H1 (cell line): ENCODE measurements around the gene SLC4A8. TPM values are rescaled to one million over a fixed set of nuclear protein-coding genes. Genes with fewer than 3 reads are reported as not detected.

Experiments
- CTCF ChIA-PET: fragments of 300-600 bp; sonication (Branson Sonifier 250); formaldehyde crosslinking; loops from one replicate; lab custom pipeline; 2021; ENCODE audit not compliant: partially characterized antibody; lab: Charles Lee
- POLR2A ChIA-PET: fragments of 300-600 bp; sonication (Branson Sonifier 250); formaldehyde crosslinking; loops from one replicate; lab custom pipeline; 2021; ENCODE audit warnings: inconsistent platforms; ENCODE audit not compliant: partially characterized antibody; lab: Charles Lee
- DNase-seq, 2 experiments: peaks; one replicate each; pipeline versions ENCODE4 v3.0.0 to v3.0.0-alpha.2; 2010 to 2022; ENCODE audit warnings: low spot score in 2 of 2, low read depth in 1 of 2, mixed read lengths in 1 of 2
- FAIRE-seq: peaks from 2 replicates; lab custom pipeline; 2011; peaks lifted over from hg19 to GRCh38; lab: Jason Lieb, UNC
- H2AFZ ChIP-seq: 2 replicates; pipeline ENCODE4 v1.8.1; 2012; ENCODE audit warnings: low read length, inconsistent platforms
- H2AK5ac ChIP-seq: 2 replicates; pipeline ENCODE4 v1.6.1; 2013; ENCODE audit warnings: low read depth, low read length
- H2BK120ac ChIP-seq: replicated peaks from 2 replicates; pipeline ENCODE3; 2013; ENCODE audit warnings: low read depth, low read length, inconsistent platforms
- H2BK12ac ChIP-seq: 2 replicates; pipeline ENCODE4 v1.6.1; 2013; ENCODE audit warnings: low read depth, low read length
- H2BK15ac ChIP-seq: 2 replicates; pipeline ENCODE4 v1.6.1; 2013; ENCODE audit warnings: low read length
- H2BK20ac ChIP-seq: 2 replicates; pipeline ENCODE4 v1.6.1; 2013; ENCODE audit warnings: low read length
- H2BK5ac ChIP-seq: 2 replicates; pipeline ENCODE4 v1.6.1; 2013; ENCODE audit warnings: low read depth, low read length
- H3K14ac ChIP-seq: 2 replicates; pipeline ENCODE4 v1.6.1; 2013; ENCODE audit warnings: inconsistent platforms; ENCODE audit not compliant: insufficient read length
- H3K18ac ChIP-seq: 2 replicates; pipeline ENCODE4 v1.6.1; 2013; ENCODE audit warnings: low read length; ENCODE audit errors: extremely low read depth
- H3K23ac ChIP-seq: 2 replicates; pipeline ENCODE4 v1.6.1; 2013; ENCODE audit warnings: inconsistent platforms; ENCODE audit not compliant: insufficient read length
- H3K23me2 ChIP-seq: 2 replicates; pipeline ENCODE4 v1.6.1; 2013; ENCODE audit warnings: low read depth, low read length
- H3K27ac ChIP-seq: 2 replicates; pipeline ENCODE4 v1.6.1; 2011; ENCODE audit warnings: low read depth, low read length, inconsistent platforms
- H3K27me3 ChIP-seq, 4 experiments: replicated peaks in 1 of 4; 1 replicate in 1 of 4; 2 replicates in 3 of 4; pipeline versions ENCODE4 v1.6.1 to v1.8.1; 2011 to 2013; ENCODE audit warnings: low read length in 3 of 4, mild to moderate bottlenecking in 3 of 4, inconsistent platforms in 2 of 4, mixed read lengths in 2 of 4, moderate library complexity in 1 of 4; ENCODE audit not compliant: control insufficient read depth in 3 of 4, insufficient read depth in 3 of 4; ENCODE audit errors: extremely low read depth in 1 of 4
- H3K36me3 ChIP-seq, 4 experiments: 2 replicates each; pipeline versions ENCODE4 v1.6.1 to v1.8.1; 2011 to 2013; ENCODE audit warnings: mild to moderate bottlenecking in 4 of 4, low read length in 3 of 4, moderate library complexity in 2 of 4, control low read depth in 1 of 4, inconsistent platforms in 1 of 4; ENCODE audit not compliant: insufficient read depth in 4 of 4, control insufficient read depth in 2 of 4
- H3K4ac ChIP-seq: replicated peaks from 2 replicates; pipeline ENCODE3; 2013; ENCODE audit warnings: low read length, low read depth, mixed read lengths, inconsistent platforms; ENCODE audit not compliant: insufficient read length
- H3K4me1 ChIP-seq, 4 experiments: replicated peaks in 1 of 4; 1 replicate in 1 of 4; 2 replicates in 3 of 4; pipeline versions ENCODE4 v1.6.1 to v1.8.1; 2011 to 2013; ENCODE audit warnings: low read length in 3 of 4, inconsistent platforms in 2 of 4, mixed read lengths in 1 of 4; ENCODE audit not compliant: insufficient read depth in 4 of 4, control insufficient read depth in 3 of 4
- H3K4me2 ChIP-seq, 2 experiments: 2 replicates each; pipeline versions ENCODE4 v1.6.1 to v1.8.1; 2011 to 2013; ENCODE audit warnings: low read depth in 2 of 2, low read length in 2 of 2, control low read depth in 1 of 2, inconsistent platforms in 1 of 2, mild to moderate bottlenecking in 1 of 2; ENCODE audit not compliant: insufficient read depth in 1 of 2
- H3K4me3 ChIP-seq, 4 experiments: fragments of 200-600, 300-600 bp in 1 of 4; sonication (generic), shearing (Covaris generic), sonication (Bioruptor Twin) in 1 of 4; 2 replicates each; pipeline versions ENCODE4 v1.5.1 to v1.8.1; 2011 to 2016; ENCODE audit warnings: low read length in 4 of 4, low read depth in 3 of 4, control low read depth in 2 of 4, inconsistent platforms in 2 of 4, mild to moderate bottlenecking in 2 of 4, mixed read lengths in 1 of 4, moderate library complexity in 1 of 4; ENCODE audit not compliant: insufficient read depth in 2 of 4; ENCODE audit errors: extremely low read depth in 1 of 4
- H3K56ac ChIP-seq: replicated peaks from 2 replicates; pipeline ENCODE3; 2013; ENCODE audit warnings: low read depth, mild to moderate bottlenecking, mixed read lengths, low read length, inconsistent platforms; ENCODE audit not compliant: insufficient read length
- H3K79me1 ChIP-seq: 2 replicates; pipeline ENCODE4 v1.6.1; 2013; ENCODE audit warnings: low read depth, low read length, control low read depth
- H3K79me2 ChIP-seq, 2 experiments: 2 replicates each; pipeline versions ENCODE4 v1.6.1 to v1.8.1; 2012 to 2013; ENCODE audit warnings: low read length in 2 of 2, mild to moderate bottlenecking in 2 of 2, inconsistent platforms in 1 of 2; ENCODE audit not compliant: insufficient read depth in 2 of 2, control insufficient read depth in 1 of 2
- H3K9ac ChIP-seq, 4 experiments: replicated peaks in 1 of 4; 1 replicate in 1 of 4; 2 replicates in 3 of 4; pipeline versions ENCODE4 v1.6.1 to v1.8.1; 2011 to 2013; ENCODE audit warnings: low read depth in 3 of 4, low read length in 3 of 4, control low read depth in 2 of 4, mild to moderate bottlenecking in 2 of 4, moderate library complexity in 2 of 4, inconsistent platforms in 1 of 4; ENCODE audit errors: extremely low read depth in 1 of 4
- H3K9me3 ChIP-seq, 2 experiments: 2 replicates each; pipeline versions ENCODE4 v1.6.1 to v1.8.1; 2012 to 2013; ENCODE audit warnings: mild to moderate bottlenecking in 2 of 2, moderate library complexity in 2 of 2, control low read depth in 1 of 2, inconsistent platforms in 1 of 2, low read depth in 1 of 2, low read length in 1 of 2, mixed read lengths in 1 of 2; ENCODE audit not compliant: insufficient read depth in 2 of 2
- H4K20me1 ChIP-seq, 2 experiments: replicated peaks in 1 of 2; 2 replicates each; pipeline versions ENCODE3 to v1.8.1; 2011 to 2013; ENCODE audit warnings: inconsistent platforms in 2 of 2, low read length in 2 of 2, mild to moderate bottlenecking in 1 of 2; ENCODE audit not compliant: insufficient read depth in 2 of 2, control insufficient read depth in 1 of 2
- H4K5ac ChIP-seq: 2 replicates; pipeline ENCODE4 v1.6.1; 2013; ENCODE audit warnings: low read length, low read depth, mixed read lengths, inconsistent platforms; ENCODE audit not compliant: insufficient read length
- H4K8ac ChIP-seq: 2 replicates; pipeline ENCODE4 v1.8.0; 2013; ENCODE audit warnings: mild to moderate bottlenecking, moderate library complexity, low read length, inconsistent platforms; ENCODE audit not compliant: insufficient read depth; ENCODE audit errors: extremely low read depth
- H4K91ac ChIP-seq: replicated peaks from 2 replicates; pipeline ENCODE3; 2013; ENCODE audit warnings: low read length, mixed read lengths, inconsistent platforms; ENCODE audit not compliant: insufficient read length
- BACH1 ChIP-seq: IDR thresholded peaks from 2 replicates; pipeline ENCODE4 v1.6.1; 2012; ENCODE audit warnings: low read length, improper control_type of control experiment
- CBX5 ChIP-seq: fragments of 300-800, 300-1000 bp; sonication (generic); IDR thresholded peaks from 2 replicates; pipeline ENCODE4 v1.7.1; 2016; ENCODE audit warnings: antibody characterized with exemption, low read length, low read depth
- CHD2 ChIP-seq: IDR thresholded peaks from 2 replicates; pipeline ENCODE4 v1.6.1; 2012; ENCODE audit warnings: low read length, improper control_type of control experiment
- EGR1 ChIP-seq: IDR thresholded peaks from 2 replicates; pipeline ENCODE4 v1.6.1; 2011; ENCODE audit warnings: low read depth, low read length, borderline replicate concordance
- MAFK ChIP-seq: IDR thresholded peaks from 2 replicates; pipeline ENCODE4 v1.6.1; 2012; ENCODE audit warnings: low read depth, mild to moderate bottlenecking, improper control_type of control experiment, low read length
- PHF8 ChIP-seq: fragments of 200-600 bp; sonication (generic); conservative IDR thresholded peaks from 2 replicates; pipeline ENCODE4 v1.7.1; 2012; ENCODE audit warnings: low read depth, mild to moderate bottlenecking, inconsistent platforms, low read length, moderate library complexity
- POLR2A ChIP-seq, 2 experiments: IDR thresholded peaks; 1 replicate in 1 of 2; 2 replicates in 1 of 2; pipeline ENCODE4 v1.6.1; 2011; ENCODE audit warnings: low read depth in 2 of 2, low read length in 2 of 2, mild to moderate bottlenecking in 2 of 2; ENCODE audit errors: control extremely low read depth in 1 of 2
- RAD21 ChIP-seq, 2 experiments: IDR thresholded peaks in 1 of 2; conservative IDR thresholded peaks in 1 of 2; 2 replicates each; pipeline ENCODE4 v1.6.1; 2011; ENCODE audit warnings: low read depth in 2 of 2, low read length in 2 of 2, improper control_type of control experiment in 1 of 2, inconsistent platforms in 1 of 2, mild to moderate bottlenecking in 1 of 2, moderate library complexity in 1 of 2
- SAP30 ChIP-seq: fragments of 300-600 bp; sonication (generic); IDR thresholded peaks from 2 replicates; pipeline ENCODE4 v1.7.1; 2012; ENCODE audit warnings: low read length, moderate library complexity, mild to moderate bottlenecking, inconsistent platforms; ENCODE audit not compliant: insufficient read depth, insufficient replicate concordance
- WGBS, 2 experiments: shearing (Covaris generic) in 1 of 2; methylation state at CpG; one replicate each; pipeline versions ENCODE4 v1.1.6 to v1.1.7; 2013 to 2015; ENCODE audit warnings: low lambda C conversion rate in 2 of 2, mixed read lengths in 2 of 2, inconsistent platforms in 1 of 2, low coverage in 1 of 2, missing lambda C conversion rate in 1 of 2; ENCODE audit not compliant: insufficient replicate concordance in 2 of 2, insufficient coverage in 1 of 2, insufficient read length in 1 of 2; ENCODE audit errors: extremely low coverage in 1 of 2, missing lambda C conversion rate in 1 of 2; 5-methylcytosine and 5-hydroxymethylcytosine counted together
- polyA plus RNA-seq, 7 experiments: library from polyadenylated mRNA; depleted of rRNA in 3 of 7; stranded (reverse) in 5 of 7; unstranded in 2 of 7; fragments of >200 nt in 5 of 7; fragments of 200-250 nt in 2 of 7; gene quantifications; 1 replicate in 5 of 7; 2 replicates in 1 of 7; 4 replicates in 1 of 7; pipeline versions ENCODE4 v1.2.1 to v1.2.3, GENCODE V29; 2011 to 2013; ENCODE audit warnings: missing spikeins in 2 of 7, mixed read lengths in 2 of 7
- total RNA-seq: library from RNA; stranded (reverse); fragmentation: NEBNext Ultra II Directional; extraction: Animal tissue kit (Norgen Biotek cat#: 25700); gene quantifications from 2 replicates; pipeline ENCODE4 v1.2.1, GENCODE V29; 2021
- TF ChIP-seq, protein P1 (sequence below): IDR thresholded peaks from 2 replicates; pipeline ENCODE4 v1.6.1; 2011; ENCODE audit warnings: low read length, improper control_type of control experiment

The SLC4A8 gene
- total and polyA plus RNA-seq, 2 of the 8 experiments (the other 6 are each of a cell fraction or from before 2014, with no cell fraction given): 11.2 to 13.4 TPM

DNA sequence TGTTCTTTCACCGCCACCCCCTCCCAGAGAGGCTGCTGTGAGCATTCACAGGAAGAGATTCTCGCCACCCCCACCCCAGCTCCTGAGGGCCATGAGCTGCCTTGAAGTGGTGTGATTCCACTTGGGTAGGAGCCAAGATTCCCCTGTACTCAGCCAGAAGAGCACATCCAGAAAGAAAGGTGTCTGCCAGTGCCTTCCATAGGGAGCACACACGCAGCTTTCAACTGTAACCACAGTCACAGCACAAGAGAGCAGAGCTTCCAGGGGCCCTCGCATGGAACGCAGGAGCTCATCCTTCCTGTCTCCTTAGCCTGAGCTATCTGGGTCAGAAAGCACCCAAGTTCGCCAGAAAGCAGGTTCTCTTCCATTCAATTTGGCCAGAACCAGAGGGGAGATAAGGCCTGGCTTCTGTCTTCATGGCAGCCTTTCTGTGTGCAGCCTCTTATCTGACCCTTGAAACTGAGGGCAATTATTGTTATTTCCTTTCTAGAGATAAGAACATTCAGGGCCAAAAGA, 99.8 kb downstream of the SLC4A8 start:
- H3K9me3 ChIP-seq: no peaks in the 10 kb centered on the region
- no peak overlapping the region for H3K23ac ChIP-seq
- DNase-seq (no peak), FAIRE-seq (no peak)
- no peak overlapping the region for H2BK120ac ChIP-seq
- POLR2A ChIA-PET: no interaction called here
- H2AK5ac ChIP-seq: no peak overlapping the region
- H3K79me1 ChIP-seq: no peaks in the 10 kb centered on the region
- no peak overlapping the region for H4K8ac ChIP-seq
- H3K14ac ChIP-seq: no peak overlapping the region
- H3K36me3 ChIP-seq: no peaks in the 10 kb centered on the region
- H4K91ac ChIP-seq: no peak overlapping the region
- H3K79me2 ChIP-seq: no peaks in the 10 kb centered on the region
- H2BK12ac ChIP-seq: no peak overlapping the region
- H3K4me3 ChIP-seq: no peak overlapping the region
- H3K9ac ChIP-seq: no peak overlapping the region
- H3K4ac ChIP-seq: no peak overlapping the region
- H3K27me3 ChIP-seq: no peaks in the 10 kb centered on the region; a peak in 1 of 7 replicates
- no peak overlapping the region for H2BK5ac ChIP-seq
- H3K4me2 ChIP-seq: no peak overlapping the region
- H2AFZ ChIP-seq: no peak overlapping the region; the same call in 1 of the 2 replicates
- H3K23me2 ChIP-seq: no peaks in the 10 kb centered on the region
- CTCF ChIA-PET: interaction anchor here (0.7 to 10.1 kb wide), 9 partner anchors 10 to 300 kb away, joined by 3 to 137 read pairs (median 9); partner anchors contain the start of gene SLC4A8
- no peak overlapping the region for H3K27ac ChIP-seq
- no peak overlapping the region for H3K18ac ChIP-seq
- 94% methylated on average over 6 of the region's 6 CpGs; no CpG with 5 or more reads in 1 of the 2 experiments for WGBS, 2 experiments
- H2BK20ac ChIP-seq: no peak overlapping the region
- no peaks in the 10 kb centered on the region for H3K4me1 ChIP-seq
- no peak overlapping the region for H3K56ac ChIP-seq
- no peak overlapping the region for H2BK15ac ChIP-seq
- no peaks in the 10 kb centered on the region for H4K20me1 ChIP-seq
- no peak overlapping the region for H4K5ac ChIP-seq
- TF ChIP-seq CBX5 (no peak), MAFK (no peak), SAP30 (no peak), EGR1 (no peak), BACH1 (no peak), CHD2 (no peak), RAD21 (IDR thresholded peaks at IDR 0.05 in 1 of 2, conservative IDR thresholded peaks at IDR 0.05 in 1 of 2; ENCODE audit: low read depth in 2 of 2, low read length in 2 of 2) (no peak), POLR2A (IDR thresholded peaks at IDR 0.05; ENCODE audit: control extremely low read depth in 1 of 2, low read depth in 2 of 2, low read length in 2 of 2) (no peak), PHF8 (no peak)
- TF ChIP-seq, protein P1, sequence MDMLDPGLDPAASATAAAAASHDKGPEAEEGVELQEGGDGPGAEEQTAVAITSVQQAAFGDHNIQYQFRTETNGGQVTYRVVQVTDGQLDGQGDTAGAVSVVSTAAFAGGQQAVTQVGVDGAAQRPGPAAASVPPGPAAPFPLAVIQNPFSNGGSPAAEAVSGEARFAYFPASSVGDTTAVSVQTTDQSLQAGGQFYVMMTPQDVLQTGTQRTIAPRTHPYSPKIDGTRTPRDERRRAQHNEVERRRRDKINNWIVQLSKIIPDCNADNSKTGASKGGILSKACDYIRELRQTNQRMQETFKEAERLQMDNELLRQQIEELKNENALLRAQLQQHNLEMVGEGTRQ: no peak
